Loucy (cell line): ENCODE measurements around the gene TAF12.
"Not testable (repeated sequence)": the region's sequence is repeated elsewhere in the genome, so short reads cannot be mapped to it uniquely, and the experiment has no call there.

ENCODE experiments used
- EZH2phosphoT487 ChIP-seq: fragments of 200-600 bp; IDR thresholded peaks from 2 replicates; pipeline ENCODE4 v1.6.1; 2018; ENCODE audit warnings: antibody characterized with exemption, mild to moderate bottlenecking, moderate library complexity, borderline replicate concordance
- TF ChIP-seq, protein P1 (sequence below): fragments of 200-600 bp; sonication (generic); conservative IDR thresholded peaks from 2 replicates; pipeline ENCODE4 v1.5.1; 2014; ENCODE audit warnings: mild to moderate bottlenecking, antibody characterized with exemption, low read length

- TF ChIP-seq, protein P1, sequence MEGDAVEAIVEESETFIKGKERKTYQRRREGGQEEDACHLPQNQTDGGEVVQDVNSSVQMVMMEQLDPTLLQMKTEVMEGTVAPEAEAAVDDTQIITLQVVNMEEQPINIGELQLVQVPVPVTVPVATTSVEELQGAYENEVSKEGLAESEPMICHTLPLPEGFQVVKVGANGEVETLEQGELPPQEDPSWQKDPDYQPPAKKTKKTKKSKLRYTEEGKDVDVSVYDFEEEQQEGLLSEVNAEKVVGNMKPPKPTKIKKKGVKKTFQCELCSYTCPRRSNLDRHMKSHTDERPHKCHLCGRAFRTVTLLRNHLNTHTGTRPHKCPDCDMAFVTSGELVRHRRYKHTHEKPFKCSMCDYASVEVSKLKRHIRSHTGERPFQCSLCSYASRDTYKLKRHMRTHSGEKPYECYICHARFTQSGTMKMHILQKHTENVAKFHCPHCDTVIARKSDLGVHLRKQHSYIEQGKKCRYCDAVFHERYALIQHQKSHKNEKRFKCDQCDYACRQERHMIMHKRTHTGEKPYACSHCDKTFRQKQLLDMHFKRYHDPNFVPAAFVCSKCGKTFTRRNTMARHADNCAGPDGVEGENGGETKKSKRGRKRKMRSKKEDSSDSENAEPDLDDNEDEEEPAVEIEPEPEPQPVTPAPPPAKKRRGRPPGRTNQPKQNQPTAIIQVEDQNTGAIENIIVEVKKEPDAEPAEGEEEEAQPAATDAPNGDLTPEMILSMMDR, result not testable (repeated sequence)
- TF ChIP-seq EZH2phosphoT487, result not testable (repeated sequence)
These were observed 48.0 kb downstream of the TAF12 start for GRCh38 chr1:28594686-28595411.
